HG03280 (cell line): ENCODE measurements around the gene CHIA.

Experiments used
- ATAC-seq: cut with Tn5 transposase; IDR thresholded peaks from one replicate; pipeline ENCODE4 v1.9.1; 2021; ENCODE audit warnings: mild to moderate bottlenecking, moderate library complexity; ENCODE audit not compliant: unreplicated experiment

CHIA gene

DNA sequence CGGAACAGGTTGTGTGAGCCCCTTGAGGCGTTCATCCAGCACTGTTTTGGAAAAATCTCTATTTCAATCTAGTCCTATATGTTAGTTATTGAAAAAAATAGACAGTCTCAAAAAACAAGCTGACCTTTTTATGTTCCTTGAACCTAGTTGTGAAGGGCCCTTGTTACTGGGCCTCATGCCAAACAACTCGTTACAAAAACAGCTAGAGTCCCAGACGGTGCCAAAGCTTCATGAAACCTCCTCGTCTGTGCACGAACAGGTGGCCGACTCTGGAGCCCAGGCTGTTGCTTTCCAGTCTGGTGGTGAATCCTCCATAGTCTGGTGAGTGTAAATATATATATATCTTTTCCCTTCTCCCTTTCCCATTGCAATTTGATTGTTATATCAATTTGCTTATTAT is at the start of gene CHIA:
TSS of gene CHIA (plus strand) at position 222 of the 400 bp plus-strand sequence. CDS start 19,617 bp downstream, outside the sequence.
- no peak for ATAC-seq

DNA sequence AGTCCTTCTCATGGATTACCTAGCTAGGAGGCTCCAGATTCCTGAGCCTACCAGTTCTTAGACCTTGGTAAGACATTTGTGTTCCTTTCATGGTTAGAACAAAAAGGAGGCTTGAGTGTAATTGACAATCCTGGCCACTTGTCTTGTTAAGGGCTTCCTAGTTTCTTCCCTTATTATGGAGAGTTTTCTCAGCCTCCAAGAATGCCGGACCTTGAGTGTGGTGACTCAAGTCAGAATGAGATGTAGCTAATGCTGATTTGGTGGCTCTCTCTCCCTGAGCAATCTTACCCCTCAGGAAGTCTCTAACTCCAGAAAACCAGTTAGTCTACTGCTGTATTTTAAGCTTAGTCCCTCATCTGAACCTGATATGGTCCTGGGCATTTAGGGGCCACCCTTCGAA is 48.9 kb upstream of the CHIA start:
- ATAC-seq = no peak

DNA sequence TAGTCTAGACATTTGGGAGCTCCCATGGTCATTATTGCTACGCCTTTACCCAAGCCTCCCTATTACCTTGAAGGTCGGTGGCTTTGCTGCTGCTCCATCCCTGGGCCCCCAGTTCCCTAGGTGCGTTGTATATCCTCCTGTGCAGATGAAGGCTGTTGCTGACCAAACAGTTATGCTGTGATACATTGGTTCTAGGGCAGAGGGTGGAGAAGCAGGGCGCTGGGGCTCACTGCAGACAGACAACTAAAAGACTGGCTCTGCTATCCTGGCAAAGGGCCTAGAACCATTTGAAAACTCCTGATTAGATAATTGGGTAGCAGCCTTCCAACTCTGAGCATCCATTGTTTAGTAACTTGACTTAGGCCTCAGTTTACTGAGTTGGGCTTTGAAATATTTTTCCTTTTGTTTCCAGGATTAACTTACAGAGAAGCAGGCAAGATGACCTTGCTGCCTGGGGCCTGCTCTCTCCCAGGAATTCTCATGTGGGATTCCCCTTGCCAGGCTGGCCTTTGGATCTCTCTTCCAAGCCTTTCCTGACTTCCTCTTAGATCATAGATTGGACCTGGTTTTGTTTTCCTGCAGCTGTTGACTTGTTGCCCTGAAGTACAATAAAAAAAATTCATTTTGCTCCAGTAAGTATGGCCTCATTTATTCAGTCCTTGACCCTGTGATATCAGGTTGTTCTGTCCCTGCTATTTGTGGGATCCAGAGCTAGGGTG is 47.7 kb upstream of the CHIA start:
- no peak for ATAC-seq

DNA sequence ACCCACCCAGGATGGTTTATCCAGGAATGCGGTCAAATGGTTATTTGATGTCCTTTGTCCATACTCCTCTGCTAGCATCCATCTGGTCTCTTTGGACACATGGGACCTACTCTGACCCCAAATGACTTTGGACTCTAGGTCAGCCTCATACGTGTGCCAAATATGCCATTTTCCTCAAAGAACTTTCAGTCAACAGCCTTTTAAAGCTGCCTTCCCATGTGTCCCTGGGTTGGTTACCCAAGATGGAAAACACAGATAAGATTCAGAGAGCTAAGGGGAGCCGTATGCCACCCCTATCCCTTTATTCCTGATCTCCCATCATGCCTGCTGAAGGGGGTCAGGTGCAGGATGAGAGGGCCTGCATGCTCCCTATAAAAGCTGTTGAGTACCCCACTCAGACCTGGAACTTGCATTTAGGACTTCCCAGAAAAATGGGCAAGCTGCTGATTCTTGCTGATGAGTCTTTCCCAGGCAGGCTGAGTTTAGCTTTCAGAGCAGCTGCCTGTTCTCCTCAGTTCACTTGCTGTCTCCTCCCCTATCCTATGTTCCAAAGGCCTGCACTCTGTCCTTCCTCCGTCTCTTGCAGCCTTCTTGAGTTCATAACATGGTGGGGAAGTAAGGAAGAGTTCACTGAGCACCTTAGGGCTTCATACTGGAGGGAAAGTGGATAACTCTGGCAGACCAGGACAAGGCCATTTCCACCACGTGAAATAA is 43.4 kb upstream of the CHIA start:
- ATAC-seq = no peak

DNA sequence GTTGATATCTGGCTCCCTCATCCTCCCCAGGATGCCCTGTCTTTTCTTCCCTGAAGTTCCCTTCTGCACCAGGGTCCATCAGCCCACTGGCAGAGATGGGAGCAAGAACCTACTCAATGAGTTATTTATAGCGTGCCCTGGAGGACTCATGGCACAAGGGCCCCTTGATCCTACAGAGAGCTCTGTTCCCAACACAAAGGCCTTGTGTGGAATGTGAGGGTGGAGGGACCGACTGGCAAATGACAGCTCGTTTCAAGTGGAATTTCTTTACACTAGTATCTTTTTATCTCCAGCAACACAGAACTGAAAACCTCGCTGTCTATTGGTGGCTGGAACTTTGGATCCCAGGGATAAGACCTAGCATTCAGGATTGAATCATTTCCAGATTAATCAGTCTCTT is 40.7 kb upstream of the CHIA start:
- no peak for ATAC-seq

DNA sequence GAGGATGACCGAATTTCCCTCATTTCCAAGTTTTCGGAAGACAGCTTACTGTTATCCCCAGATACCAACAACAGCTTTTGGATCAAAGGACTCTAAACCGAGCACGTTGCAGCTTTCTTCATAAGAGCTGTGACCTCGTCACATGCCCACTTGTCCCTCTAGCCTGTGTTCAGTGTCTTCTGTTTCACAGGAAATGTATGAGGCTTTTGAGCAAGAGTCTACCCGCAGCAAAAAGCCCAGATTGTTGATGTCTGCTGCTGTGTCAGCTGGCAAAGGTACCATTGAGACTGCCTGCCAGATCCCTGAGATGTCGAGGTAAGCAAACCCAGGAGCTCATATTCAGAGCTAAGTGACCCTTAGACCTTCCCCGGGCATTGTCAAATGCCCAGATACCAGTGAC is 39.1 kb upstream of the CHIA start:
- no peak for ATAC-seq

DNA sequence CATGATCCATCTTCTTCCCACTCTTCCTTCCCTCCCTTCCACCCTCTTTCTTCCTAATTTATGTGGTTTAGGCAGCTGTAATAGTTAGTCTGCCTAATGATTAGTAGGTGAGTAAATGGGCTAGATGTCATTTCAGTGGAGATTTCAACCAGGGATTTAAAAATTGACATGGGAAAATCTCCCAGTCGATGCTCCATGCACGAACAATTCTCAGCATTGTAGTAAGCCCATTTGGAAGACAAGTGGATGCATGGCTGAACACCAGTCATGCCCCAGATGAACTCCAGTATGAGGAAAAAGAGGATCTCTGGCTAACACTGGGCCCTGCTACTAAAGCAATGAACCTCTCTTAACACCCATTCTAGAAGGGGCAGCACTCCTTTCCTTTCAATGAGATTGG is 37.9 kb upstream of the CHIA start:
- ATAC-seq = no peak

DNA sequence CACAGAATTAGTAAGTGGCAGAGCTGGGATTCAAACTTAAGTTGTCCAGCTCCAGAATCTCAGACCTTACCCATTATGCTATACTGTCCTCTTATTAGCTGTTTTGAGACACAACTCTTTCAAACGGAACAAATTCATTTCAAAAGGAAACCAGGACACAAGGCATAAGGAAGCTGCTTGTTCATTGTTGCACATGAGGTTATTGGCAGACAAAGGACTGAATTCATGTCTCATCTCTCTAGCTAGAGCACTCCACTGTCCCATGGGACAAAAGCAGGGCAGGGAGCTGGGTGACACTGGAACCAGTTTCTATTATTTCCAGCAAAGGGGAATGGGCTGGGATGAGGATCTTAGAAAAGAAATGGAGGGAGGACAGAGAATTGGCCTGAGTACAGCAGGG is 36.8 kb upstream of the CHIA start:
- ATAC-seq = no peak

DNA sequence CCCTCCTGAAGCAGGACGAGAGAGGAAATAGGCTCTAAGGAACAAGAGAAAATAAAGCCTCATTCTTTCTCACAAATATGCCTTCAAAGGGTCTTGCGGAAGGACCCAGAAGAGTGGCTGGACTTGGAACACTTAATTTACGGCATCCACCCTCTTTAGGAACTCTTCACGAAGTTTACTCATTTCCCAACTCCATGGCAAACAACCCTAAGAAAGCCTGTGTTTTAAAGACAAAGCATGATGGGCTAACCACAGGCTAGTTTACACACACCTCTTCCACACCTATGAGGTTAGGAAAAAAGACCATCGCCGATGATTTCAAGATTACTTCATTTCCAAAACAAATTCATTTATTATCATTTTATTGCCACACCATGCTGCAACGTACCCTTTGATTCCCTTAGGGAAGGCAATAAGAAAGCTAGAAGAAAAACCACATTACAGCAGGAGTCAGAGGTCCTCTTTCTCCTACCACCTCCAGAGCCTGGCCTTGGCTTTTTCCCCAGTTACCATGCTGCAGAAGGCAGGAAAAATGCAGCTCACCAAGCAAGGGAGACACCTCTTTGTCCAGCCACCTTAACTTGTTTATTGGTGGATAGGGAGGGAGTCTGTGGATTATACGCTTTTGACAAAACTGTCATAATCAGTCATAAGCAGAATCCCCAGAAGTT is 33.5 kb upstream of the CHIA start:
- ATAC-seq = no peak

DNA sequence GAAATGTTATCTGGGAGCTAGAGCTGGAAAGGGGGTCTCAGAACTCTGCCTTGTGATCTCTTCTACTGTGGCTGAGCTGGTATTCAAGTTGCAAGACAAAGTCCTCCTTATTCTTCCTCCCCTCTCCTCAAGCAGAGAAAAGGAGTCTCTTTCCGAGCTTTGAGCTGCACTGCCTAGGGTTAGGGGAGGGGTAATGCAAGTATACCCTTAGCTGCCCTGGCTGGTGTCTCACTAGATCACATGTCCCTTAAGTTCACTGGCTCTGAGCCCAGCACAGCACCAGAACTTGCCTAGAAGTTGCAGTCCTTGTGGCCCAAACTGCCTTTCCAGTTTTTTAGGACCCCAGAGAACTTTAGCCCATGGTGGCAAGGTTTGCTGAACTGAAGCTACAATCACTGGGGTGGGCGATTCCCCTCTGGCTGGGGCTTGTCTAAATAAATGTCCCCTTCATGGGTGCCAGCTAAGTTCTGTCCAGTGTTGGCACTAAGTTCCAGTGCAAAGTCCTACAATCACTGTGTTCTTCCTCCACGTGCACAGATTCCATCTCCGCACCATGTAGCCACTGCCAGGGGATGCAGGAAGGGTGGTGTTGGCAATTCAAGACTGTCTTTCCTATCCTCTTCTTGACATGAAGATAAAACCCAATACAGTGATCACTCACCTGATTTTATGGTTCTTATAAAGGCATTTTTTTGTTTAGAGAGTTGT is 22.7 kb upstream of the CHIA start:
- ATAC-seq = no peak

DNA sequence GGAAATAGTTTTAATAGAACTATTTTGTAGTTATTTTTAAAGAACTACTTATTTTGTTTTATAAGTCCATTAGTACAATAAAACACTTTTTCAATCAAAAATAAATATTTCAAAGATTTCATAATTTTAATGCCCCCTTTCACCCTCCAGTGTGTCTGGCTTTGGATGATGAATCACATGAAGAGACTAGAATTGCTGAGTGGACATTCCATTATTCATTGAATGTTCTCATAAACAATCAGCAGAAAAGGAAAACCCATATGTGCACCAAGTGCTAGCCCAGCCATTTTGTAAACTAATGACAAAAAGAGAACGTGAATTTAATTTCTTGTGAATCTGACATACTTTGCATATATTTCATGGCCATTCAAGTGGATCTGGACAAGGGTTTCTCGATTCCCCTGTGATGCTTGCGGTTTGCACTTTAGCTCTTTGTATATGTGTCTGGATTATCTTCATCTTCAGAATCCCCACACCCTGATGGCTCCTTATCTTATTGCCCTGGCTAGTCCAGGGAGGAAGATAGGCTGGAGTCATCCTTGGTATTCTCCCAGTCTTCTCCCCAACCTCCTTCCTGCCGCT is 20.7 kb upstream of the CHIA start:
- no peak for ATAC-seq

DNA sequence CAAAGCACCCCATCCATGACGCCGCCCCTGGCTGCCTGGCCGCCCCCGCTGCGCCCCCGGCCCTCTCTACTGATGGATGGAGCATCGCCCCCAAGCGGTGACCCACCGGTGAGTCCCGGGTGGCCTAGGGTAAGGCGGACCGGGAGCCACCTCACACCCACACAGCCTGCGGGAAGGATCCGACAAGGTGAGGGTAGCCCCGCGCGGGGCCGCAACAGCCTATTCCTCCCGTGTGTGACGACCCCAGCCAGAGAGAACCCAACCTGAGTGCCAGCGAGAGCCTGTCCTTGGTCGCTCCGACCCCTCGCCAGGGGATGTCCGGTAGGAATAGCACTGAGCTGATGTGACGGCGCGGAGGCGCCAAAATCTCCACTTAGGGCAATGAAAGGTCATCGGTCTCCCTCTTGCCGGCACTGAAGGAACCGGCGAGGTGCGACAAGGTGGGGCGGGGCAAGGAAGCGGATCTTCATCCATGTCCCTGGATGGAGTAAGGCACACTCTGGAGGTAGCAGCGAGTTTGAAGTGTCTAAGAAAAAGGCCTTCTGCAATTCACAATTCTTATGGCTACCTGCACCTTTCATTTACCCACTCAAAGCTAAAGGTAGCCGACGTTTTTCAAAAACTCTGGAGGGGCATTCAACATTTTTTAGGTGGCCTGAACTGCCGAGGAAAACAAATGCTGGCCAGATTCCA is 19.7 kb upstream of the CHIA start:
- ATAC-seq = no peak

DNA sequence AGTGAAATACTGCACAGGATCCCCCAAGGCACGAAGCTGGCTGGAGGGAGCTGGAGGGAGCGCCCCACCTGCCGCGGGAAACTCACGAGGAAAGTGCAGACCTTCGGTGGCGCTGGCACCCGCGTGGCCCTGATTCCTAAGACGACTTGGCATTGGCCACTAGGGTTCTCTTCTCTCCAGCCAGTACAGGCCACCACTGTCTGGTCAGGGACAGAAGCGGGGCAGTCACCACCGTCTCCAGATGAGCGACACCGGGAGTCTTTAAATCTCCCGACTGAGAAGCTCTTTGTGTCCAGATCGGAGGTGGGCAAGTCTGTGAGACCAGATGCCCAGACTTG is 19.2 kb upstream of the CHIA start:
- no peak for ATAC-seq

DNA sequence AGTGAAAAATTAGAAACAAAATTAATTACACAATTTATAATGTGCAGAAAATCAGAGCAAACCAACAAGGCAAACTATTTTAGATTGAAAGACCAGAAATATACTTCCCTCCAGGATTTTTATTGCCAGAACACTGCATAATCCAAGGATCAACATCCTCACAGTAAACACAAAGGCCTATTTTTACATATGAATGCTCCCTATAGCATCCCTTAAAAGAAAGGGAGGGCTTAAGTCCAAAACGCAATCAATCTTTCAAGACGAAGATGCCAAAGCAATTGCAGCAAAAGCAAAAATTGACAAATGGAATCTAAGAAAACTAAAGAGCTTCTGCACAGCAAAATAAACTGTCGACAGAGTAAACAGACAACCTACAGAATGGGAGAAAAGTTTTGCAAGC is 18.6 kb upstream of the CHIA start:
- no peak for ATAC-seq

DNA sequence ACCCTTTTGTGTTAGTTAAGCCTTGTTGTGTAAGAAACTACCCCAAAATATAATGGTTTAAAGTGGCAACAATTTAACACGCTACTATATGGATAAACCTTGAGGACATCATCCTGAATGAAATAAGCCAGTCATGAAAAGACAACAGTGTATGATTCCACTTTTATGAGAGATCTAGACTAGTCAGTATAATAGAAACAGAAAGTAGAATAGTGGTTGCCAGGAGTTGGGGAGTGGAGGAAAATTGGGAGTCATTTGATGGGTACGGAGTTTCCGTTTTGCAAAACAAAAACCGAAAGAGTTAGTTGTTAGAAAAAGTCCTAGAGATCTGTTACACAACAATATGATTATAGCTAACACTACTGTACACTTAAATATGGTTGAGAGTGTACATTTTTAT is 16.0 kb upstream of the CHIA start:
- ATAC-seq = no peak

DNA sequence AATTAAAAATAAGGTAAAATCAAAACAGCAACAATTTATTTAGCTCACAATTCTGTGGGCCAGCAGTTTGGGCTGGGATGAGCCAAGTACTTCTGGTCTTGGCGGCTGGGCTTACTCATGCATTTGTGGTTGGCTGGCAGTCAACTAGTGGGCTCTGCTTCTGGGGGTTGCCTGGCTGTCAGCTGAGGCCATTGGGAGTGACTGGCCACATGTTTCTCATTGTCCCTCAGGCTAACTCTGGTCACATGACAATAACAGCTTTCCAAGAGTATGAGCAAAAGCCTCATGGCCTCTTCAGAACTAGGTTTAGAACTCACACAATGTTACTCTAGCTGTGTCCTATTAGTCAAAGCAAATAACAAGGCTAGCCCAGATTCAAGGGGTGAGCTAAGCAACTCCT is 15.6 kb upstream of the CHIA start:
- ATAC-seq = no peak

DNA sequence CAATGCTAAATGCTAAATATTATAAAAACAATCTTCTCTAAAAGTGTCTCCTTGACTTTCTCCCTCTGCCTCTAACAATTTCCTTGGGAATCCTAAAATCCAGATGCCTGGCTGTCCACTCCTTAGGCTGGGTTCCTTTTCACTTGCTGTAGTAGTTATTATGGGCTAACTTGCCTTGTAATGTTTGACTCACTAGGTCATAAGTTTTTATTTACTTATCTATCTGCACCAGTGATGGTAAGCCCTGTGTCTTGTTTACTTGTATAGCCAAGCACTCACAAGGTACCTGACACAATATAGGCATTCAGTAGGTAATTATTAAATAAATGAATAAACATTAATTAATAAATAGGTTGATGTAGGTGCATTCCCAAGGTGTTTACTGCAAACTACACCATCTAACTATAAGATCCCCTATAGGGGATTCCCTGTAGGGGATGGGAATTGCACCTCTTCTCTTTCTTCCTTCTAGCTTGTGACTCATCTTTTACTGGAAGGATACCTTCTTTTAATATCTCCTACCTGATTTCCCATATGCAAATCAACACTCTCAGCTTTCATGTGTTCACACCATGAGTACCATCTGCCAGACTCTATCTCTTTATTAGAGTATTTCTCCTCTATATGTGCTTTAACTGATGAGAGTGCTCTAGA is 14.7 kb upstream of the CHIA start:
- no peak for ATAC-seq

DNA sequence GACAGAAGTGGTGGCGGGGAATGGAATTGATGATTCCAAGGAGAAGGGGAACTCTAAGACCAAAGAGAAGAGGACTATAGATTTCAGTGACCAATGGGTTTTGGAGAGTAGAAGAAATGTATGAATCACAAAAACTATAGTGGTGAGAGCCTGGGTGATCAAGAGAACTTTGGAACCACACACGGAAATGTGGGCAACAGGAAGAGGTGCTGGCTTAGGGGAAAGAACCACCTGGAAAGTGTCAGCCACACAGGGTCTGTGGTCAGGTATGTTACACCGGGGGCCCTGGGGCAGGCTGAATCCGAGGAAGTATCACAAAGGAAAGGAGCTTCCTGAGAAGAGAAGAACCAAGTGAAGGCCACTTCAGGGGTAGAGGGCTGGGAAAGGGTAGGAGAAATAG is 11.5 kb upstream of the CHIA start:
- ATAC-seq = no peak

DNA sequence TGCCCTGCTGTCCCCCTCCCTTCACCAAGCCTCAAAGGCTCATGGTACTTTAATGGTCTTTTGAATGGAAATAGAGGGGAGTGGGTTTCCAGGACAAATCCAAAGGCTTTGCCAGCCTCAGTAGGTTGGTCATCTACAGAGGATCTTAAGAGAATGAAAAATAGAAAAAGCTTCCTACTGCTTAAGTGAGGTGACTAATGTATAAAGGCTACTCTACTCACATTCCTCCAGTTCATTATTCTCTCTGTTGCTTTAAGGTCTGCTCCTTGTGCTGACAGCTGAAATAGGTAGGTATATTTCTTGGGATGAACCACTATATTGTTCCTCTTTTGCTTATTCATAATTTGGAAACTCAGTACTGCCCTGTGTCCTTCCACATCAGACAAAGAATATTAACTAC is 10.4 kb upstream of the CHIA start:
- ATAC-seq = no peak

DNA sequence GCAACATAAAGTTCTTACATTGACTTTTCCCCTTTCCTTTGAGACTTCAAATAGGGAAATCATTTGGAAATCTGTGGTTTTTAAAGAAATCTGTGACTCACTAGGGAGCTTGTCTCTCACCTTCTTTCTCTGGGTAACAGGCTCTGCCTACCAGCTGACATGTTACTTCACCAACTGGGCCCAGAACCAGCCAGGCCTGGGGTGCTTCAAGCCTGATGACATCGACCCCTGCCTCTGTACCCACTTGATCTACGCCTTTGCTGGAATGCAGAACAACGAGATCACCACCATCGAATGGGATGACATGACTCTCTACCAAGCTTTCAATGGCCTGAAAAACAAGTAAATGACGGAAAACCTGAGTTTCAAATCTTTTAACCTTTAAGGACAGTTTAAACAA is 9.2 kb upstream of the CHIA start:
- ATAC-seq = no peak
